AG09319 (cell line): Measurements from ENCODE around the gene S100A5.
"Not testable (repeated sequence)": the region's sequence is repeated elsewhere in the genome, so short reads cannot be mapped to it uniquely, and the experiment has no call there.

ENCODE experiments used
- DNase-seq: peaks from one replicate; pipeline ENCODE4 v3.0.0-alpha.2; 2010; ENCODE audit warnings: low read depth; ENCODE audit errors: extremely low read depth
- TF ChIP-seq, protein P1 (sequence below): IDR thresholded peaks from 2 replicates; pipeline ENCODE4 v1.5.1; 2011; ENCODE audit warnings: low read depth, mild to moderate bottlenecking, inconsistent platforms, low read length, moderate library complexity

Gene S100A5

GRCh38 chr1:153578936-153579335, 38.2 kb upstream of the S100A5 start:
- TF ChIP-seq, protein P1, sequence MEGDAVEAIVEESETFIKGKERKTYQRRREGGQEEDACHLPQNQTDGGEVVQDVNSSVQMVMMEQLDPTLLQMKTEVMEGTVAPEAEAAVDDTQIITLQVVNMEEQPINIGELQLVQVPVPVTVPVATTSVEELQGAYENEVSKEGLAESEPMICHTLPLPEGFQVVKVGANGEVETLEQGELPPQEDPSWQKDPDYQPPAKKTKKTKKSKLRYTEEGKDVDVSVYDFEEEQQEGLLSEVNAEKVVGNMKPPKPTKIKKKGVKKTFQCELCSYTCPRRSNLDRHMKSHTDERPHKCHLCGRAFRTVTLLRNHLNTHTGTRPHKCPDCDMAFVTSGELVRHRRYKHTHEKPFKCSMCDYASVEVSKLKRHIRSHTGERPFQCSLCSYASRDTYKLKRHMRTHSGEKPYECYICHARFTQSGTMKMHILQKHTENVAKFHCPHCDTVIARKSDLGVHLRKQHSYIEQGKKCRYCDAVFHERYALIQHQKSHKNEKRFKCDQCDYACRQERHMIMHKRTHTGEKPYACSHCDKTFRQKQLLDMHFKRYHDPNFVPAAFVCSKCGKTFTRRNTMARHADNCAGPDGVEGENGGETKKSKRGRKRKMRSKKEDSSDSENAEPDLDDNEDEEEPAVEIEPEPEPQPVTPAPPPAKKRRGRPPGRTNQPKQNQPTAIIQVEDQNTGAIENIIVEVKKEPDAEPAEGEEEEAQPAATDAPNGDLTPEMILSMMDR: no peak
- DNase-seq: no peak

DNA sequence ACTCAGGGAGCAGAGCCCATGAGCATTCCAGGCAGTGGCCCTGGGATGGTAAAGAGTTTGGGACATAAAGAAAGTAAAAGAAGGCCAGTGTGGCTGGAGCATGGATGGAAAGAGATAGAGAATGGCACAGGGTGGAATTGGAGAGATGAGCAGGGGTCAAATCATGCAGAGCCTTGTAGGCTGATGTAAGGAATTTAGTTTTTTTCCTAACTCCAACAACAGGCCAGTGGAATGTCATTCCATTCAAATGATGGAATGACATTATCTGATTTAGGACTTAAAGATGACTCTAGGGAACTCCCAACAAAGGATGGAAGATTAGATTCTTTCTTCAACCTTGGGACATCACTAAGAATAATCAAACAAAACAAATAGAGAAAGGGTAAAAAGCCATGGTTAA, 37.8 kb upstream of the S100A5 start:
- TF ChIP-seq, protein P1: no peak
- no peak for DNase-seq

DNA sequence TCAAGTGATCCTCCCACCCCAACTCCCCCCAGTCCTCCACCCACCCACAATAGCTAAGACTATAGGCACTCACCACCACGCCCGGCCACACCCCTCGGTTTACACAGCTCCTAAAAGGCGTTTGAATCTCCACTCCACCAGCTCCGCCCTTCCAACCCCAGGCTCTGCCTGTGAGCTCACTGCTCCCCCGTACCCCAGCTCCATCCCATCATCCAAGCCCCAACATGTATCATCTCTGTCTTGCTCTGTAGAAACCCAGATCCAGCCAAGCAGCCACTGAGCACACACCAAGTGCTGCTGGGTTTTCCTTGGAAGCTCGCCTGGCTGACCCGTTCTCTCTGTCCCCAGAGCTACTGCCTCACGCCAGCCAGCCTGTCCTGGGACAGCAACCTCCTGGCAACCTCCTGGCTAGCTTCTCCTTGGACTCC, 36.9 kb upstream of the S100A5 start:
- no peak for DNase-seq
- TF ChIP-seq, protein P1: no peak

GRCh38 chr1:153577138-153577537, 36.4 kb upstream of the S100A5 start:
- TF ChIP-seq, protein P1: no peak
- DNase-seq: no peak

DNA sequence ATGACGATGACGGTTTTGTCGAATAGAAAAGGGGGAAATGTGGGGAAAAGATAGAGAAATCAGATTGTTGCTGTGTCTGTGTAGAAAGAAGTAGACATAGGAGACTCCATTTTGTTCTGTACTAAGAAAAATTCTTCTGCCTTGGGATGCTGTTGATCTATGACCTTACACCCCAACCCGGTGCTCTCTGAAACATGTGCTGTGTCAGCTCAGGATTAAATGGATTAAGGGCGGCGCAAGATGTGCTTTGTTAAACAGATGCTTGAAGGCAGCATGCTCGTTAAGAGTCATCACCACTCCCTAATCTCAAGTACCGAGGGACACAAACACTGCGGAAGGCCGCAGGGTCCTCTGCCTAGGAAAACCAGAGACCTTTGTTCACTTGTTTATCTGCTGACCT, 34.8 kb upstream of the S100A5 start:
- not testable (repeated sequence) for DNase-seq

GRCh38 chr1:153575081-153575491, 34.4 kb upstream of the S100A5 start:
- DNase-seq: not testable (repeated sequence)

- no peak for DNase-seq
Measured at GRCh38 chr1:153573351-153573750, 32.6 kb upstream of the S100A5 start.

DNA sequence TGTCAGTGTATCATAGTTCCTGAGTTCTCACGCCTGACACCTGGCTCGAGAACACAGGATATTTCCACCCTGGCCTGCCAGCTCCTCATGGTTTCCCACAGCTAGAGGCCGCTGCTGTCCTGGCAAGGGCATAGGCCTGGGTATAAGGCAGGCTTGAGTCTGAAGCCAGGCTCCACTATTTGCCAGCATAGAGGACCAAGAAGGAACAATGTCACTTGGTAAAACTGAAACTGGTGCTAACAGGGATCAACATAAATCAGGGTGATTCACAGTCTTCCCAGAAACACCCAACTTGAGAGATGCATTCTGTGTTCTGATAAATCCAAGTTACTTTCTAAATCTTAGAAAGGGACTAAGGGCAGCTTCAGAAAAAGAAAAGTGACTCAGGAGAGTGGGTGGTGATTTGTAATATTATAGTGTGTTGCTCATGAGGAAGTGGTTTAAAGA, 31.9 kb upstream of the S100A5 start:
- TF ChIP-seq, protein P1: peak; percentile 96

More at GRCh38 chr1:153573351-153573750, 32.6 kb upstream of the S100A5 start:
- TF ChIP-seq, protein P1: no peak

More for the DNA sequence above, 31.9 kb upstream of the S100A5 start:
- DNase-seq: peak; percentile 55
